Activated gamma-delta T cell treated with anti-CD3 and anti-CD28 coated beads, Interleukin-2, amount 50 U/mL, for 16 hours (primary cell): ENCODE data around the gene GUCY1A1.

Experiments
- DNase-seq: peaks from one replicate; pipeline ENCODE4 v3.0.0-alpha.2; 2020; ENCODE audit warnings: low read depth

Gene GUCY1A1

DNA sequence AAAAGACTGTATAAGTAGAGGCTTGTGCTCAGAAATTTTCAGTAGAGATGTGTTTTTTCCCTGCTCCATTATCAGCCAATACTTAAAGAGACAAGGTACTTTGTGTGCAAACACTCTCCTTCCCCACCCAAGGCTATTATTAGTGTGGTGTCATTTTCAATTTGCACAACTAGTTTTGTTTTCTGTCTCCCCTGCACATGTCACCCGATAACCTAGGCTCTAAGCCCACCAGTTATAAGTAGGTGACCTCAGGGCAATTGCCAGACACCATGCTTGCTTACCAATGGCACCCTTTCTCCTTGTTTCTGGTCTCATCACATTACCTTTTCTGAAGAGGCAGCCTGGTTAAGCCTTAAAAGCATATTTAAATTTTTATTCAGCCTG is 8.0 kb upstream of the GUCY1A1 start:
- no peak for DNase-seq

GRCh38 chr4:155659176-155659575 is 7.5 kb upstream of the GUCY1A1 start:
- no peak for DNase-seq

GRCh38 chr4:155660436-155660835 is 6.2 kb upstream of the GUCY1A1 start:
- DNase-seq: no peak

- no peak for DNase-seq
Measured at GRCh38 chr4:155665054-155665453, 1.6 kb upstream of the GUCY1A1 start.

DNA sequence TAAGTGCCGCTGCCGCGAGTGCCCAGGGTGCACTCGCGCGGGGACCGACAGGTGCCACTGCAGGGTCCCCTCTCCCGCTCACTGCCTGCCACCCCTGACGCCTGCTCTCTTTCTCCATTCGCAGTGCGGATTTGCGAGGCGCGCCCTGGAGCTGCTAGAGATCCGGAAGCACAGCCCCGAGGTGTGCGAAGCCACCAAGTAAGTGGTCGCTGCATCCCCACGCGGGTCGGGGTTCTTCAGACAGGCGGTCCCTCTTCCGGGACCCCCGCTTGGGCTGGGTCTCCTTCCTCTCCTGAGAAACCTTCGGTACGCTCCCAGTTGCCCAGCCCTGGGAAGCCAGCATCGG is 547 bp downstream of the GUCY1A1 start:
- DNase-seq: no peak

GRCh38 chr4:155667568-155668511 is 1.2 kb downstream of the GUCY1A1 start:
- no peak for DNase-seq

- DNase-seq: no peak
Measured at GRCh38 chr4:155668707-155669220, 2.1 kb downstream of the GUCY1A1 start.

GRCh38 chr4:155672342-155672741 is 5.7 kb downstream of the GUCY1A1 start:
- no peak for DNase-seq

DNA sequence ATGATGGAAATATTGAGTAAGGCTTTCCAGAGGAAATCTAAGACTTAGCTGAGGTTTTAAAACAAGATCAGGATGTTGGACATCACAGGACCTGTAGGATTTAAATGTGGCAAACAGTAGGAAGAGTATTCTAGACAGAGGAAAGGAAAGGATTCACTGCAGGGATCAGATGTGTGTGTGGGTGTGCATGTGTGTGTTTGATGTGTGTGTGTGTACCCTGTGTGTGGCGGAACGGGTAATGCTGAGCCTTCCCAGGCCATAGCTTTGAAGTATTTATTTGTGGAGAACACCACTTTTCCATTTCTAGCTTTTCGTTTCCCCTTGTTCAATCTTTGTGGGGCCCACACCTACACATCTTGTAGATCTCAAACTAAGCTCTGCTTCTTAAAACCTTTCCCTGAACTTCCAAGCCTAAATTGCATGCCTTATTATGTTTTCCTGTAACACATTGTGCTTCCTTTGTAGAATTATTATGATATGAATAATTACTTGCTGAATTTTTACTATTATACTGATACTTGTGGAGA is 6.9 kb downstream of the GUCY1A1 start:
- DNase-seq: no peak

GRCh38 chr4:155674669-155675071 is 8.0 kb downstream of the GUCY1A1 start:
- DNase-seq: no peak

- DNase-seq: no peak
Measured at GRCh38 chr4:155675709-155676429, 9.2 kb downstream of the GUCY1A1 start.

GRCh38 chr4:155676430-155676825 is 9.8 kb downstream of the GUCY1A1 start:
- DNase-seq: no peak

DNA sequence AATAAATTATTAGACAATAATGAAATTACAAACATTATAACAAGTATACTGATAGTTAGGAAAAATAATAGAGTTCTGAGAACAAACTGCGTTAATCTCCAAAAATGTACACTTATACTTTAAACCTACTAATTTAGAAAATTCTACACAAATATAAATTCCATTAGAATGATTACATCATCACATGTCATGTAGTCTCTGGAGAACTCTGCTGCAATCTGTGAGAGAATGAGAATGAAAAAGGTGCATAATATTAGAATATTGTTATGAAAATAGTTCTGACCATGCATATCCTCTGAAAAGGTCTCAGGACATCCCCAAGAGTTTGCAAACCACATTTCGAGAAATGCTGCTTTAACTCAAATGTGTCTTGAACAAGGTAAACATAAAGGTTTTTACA is 11.4 kb downstream of the GUCY1A1 start:
- no peak for DNase-seq

DNA sequence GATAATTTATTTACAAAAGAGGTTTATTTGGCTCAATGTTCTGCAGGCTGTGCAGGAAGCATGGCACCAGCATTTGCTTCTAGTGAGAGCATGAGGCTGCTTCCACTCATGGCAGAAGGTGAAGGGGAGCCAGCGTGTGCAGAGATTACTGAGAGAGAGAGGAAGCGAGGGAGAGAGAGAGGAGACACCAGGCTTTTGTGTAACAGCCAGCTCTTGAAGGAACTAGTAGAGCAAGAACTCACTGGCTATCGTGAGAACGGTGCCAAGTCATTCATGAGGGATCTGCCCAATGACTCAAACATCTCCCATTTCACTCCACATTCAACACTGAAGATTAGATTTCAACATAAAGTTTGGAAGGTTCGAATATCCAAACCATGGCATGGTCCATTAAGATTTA is 12.7 kb downstream of the GUCY1A1 start:
- no peak for DNase-seq

GRCh38 chr4:155681886-155682285 is 15.2 kb downstream of the GUCY1A1 start:
- no peak for DNase-seq

GRCh38 chr4:155684423-155684822 is 17.8 kb downstream of the GUCY1A1 start:
- DNase-seq: no peak

- no peak for DNase-seq
Measured at GRCh38 chr4:155684892-155685541, 18.4 kb downstream of the GUCY1A1 start.

DNA sequence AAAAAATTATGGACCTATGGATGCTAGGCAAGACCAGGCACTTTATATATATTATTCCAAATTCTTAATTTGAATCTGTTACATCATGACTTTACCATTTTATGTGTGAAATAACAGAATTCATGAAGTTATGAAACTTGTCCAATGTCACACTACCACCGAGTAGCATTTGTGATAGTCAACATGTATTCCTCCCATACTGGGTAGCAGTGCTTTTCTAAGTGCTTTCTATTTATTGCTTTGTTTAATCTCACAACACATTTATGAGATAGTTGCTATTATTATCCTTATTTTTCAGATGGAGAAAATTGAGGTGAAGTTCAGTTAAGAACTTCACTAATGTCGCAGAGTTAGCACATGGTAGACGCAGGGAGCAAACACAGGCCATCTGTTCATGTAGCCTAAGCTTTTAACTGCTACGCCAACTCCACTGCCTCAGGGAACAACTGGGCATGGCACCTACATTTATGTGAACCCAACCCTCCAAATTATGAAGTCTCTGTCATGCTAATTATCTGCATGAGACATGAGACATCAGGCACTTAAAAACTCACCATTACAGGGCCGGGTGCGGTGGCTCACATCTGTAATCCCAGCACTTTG is 20.8 kb downstream of the GUCY1A1 start:
- no peak for DNase-seq

DNA sequence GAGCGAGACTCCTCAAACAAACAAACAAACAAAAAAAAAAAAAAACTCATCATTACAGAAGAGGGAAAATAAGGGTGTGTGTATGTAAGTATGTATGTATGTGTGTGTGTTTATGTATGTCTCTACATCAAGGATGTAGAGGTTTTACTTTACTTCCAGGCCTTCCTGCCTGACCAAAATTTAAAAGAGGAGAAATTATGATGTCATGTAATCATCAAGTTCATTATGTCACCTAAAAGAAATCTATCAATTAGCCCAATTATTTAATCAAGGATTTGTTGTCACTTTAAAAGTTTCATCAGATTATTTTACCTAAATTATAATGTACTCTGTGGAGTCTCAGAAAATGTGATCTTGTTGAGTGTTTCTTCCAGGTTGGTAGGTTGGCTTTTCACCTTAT is 21.6 kb downstream of the GUCY1A1 start:
- DNase-seq: no peak

GRCh38 chr4:155688860-155689259 is 22.2 kb downstream of the GUCY1A1 start:
- no peak for DNase-seq

GRCh38 chr4:155690044-155690837 is 23.6 kb downstream of the GUCY1A1 start:
- no peak for DNase-seq
